ENCODE measurements around the gene EFHC1.

DNA sequence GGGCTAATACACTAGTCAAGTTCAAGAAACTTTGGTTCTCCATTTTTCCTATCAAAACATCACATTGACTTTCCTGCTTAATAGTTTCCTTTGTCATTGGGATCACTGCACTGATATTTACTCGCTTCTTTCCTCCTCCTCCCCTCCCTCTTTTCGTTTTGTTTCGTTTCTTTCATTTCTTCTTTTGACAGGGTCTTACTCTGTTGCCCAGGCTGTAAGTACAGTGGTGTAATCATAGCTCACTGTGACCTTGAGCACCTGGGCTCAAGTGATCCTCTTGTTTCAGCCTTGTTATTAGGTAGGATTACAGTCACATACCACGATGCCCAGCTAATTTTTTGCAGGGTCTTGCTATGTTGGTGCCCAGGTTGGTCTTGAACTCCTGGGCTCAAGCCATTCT is 45.9 kb upstream of the EFHC1 start:
- TF ChIP-seq, protein P1, sequence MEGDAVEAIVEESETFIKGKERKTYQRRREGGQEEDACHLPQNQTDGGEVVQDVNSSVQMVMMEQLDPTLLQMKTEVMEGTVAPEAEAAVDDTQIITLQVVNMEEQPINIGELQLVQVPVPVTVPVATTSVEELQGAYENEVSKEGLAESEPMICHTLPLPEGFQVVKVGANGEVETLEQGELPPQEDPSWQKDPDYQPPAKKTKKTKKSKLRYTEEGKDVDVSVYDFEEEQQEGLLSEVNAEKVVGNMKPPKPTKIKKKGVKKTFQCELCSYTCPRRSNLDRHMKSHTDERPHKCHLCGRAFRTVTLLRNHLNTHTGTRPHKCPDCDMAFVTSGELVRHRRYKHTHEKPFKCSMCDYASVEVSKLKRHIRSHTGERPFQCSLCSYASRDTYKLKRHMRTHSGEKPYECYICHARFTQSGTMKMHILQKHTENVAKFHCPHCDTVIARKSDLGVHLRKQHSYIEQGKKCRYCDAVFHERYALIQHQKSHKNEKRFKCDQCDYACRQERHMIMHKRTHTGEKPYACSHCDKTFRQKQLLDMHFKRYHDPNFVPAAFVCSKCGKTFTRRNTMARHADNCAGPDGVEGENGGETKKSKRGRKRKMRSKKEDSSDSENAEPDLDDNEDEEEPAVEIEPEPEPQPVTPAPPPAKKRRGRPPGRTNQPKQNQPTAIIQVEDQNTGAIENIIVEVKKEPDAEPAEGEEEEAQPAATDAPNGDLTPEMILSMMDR (IDR thresholded peaks at IDR 0.05): no peak
- TF ChIP-seq POLR2A (IDR thresholded peaks at IDR 0.05): no peak
